Bone marrow (tissue), 2 donors: ENCODE measurements around the gene ACOT4.
"Not testable (repeated sequence)": the region's sequence is repeated elsewhere in the genome, so short reads cannot be mapped to it uniquely, and the experiment has no call there.

Experiments used
- DNase-seq, 2 donors: peaks; one replicate each; lab custom pipeline; 2025; lab: John Stamatoyannopoulos, UW

Gene ACOT4

GRCh38 chr14:73633116-73634010 lies 41.7 kb downstream of the ACOT4 start:
- DNase-seq = peak; percentile 41 to 55

- no peak for DNase-seq
Measured at GRCh38 chr14:73634011-73634833, 42.5 kb downstream of the ACOT4 start.

- not testable (repeated sequence) for DNase-seq
Measured at GRCh38 chr14:73636355-73636754, 44.7 kb downstream of the ACOT4 start.

DNA sequence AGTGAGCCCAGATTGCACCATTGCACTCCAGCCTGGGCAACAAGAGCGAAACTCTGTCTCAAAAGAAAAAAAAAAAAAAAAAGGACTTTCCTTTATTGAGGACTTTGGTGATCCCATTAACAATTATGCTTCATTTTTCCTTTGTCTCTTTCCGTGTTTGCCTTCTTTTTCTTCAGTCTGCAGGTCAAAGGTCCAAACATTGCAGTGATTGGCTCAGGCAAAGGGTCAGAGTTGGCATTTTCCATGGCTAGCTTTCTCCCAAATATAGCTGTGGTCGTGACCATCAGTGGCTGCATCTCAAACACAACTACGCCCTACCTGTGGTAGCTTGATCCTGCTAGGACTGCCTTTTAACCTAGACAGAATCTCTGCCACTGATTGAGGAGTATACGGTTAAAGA lies 46.2 kb downstream of the ACOT4 start:
- no peak for DNase-seq

DNA sequence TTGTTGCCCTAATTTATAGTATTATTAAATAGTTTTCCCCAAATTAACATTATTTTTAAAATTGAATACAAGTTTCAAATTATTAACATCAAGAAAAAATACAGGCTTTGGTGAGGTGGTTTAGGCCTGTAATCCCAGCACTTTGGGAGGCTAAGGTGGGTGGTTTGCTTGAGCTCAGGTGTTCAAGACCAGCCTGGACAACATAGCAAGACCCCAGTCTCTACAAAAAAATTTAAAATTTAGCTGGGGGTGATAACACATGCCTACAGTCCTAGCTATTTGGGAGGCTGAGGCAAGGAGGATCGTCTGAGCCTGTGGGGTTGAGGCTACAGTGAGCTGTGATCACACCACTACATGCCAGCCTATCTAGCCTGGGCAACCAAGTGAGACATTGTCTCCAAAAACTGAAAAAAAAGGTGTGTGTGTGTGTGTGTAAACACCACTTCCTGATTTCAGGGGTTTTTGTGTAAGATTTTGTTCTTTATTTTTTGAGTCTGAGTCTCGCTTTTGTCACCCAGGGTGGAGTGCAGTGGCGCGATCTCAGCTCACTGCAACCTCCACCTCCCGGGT lies 49.2 kb downstream of the ACOT4 start:
- no peak for DNase-seq

- DNase-seq = peak; percentile 70 to 89
Measured at GRCh38 chr14:73644531-73645247, 53.0 kb downstream of the ACOT4 start, which contains the start of gene DNAL1. TSS of gene DNAL1 (plus strand) at chr14:73644986. CDS start at chr14:73645040, 54 bp downstream.

DNA sequence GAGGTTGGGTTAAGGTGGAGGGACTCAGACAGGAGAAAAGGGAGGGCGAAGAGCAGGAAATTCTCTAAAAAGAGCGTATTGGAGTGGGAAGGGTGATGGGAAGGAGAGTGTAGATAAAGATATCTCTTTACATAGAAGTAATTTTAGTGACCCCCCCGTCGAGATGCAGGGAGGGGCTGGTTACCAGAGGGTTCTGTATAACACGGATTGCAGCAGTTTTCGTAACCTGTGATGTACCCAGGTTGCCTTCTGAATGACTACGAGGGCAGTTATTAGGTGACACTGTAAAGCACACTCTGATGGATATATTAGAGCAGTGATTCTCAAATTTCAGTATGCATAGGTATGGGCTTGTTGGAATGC lies 53.6 kb downstream of the ACOT4 start:
- DNase-seq = no peak
